GM11168 (cell line): ENCODE measurements around the gene TMPRSS11D.

Experiments
- in situ Hi-C: fragments of 300-500 bp; cut with MboI; formaldehyde crosslinking; loops from one replicate; pipeline ENCODE4 v1.12.0; 2022; ENCODE audit warnings: low sequenced_read_pairs; ENCODE audit not compliant: unreplicated experiment

The TMPRSS11D gene

GRCh38 chr4:67779631-67780030, 104.2 kb downstream of the TMPRSS11D start:
- in situ Hi-C loops: no loop called here

DNA sequence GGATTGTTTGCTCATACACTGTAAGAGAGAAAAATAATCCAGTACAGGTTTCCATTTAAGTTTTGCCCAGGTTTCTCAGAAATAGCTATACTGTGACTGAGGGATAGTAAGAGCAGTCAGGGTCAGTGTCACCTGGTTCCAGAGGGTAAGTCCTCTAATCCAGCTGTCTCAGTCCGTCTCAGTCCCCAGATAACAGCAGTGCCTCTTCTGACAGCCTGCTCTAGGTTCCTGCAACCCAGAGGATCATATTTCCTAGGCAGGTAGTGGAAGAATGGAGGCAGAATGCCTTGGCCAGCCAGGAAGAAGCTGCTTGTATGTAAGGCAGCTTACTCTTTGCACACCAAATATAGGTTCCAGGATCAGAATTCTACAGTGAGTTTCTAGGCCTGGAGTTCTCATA, 107.1 kb downstream of the TMPRSS11D start:
- in situ Hi-C loops: no loop called here
